ENCODE measurements around the gene FAN1.

FAN1 gene

DNA sequence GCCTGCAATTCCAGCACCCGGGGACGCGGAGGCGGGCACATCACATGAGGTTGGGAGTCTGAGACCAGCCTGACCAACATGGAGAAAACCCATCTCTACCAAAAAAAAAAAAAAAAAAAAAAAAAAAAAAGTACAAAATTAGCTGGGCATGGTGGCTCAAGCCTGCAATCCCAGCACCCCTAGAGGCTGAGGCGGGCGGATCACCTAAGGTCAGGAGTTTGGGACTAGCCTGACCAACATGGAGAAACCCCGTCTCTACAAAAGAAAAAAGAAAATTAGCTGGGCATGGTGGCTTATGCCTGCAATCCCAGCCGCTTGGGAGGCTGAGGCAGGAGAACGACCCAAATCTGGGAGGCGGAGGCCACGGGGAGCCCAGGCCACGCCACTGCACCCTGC is 7.5 kb upstream of the FAN1 start:
- H2BK5ac ChIP-seq (ENCODE audit: low read length), result no peak overlapping the region
- no peak overlapping the region for H3K9ac ChIP-seq (ENCODE audit: low read depth, low read length, poor library complexity)
- H2AK5ac ChIP-seq (ENCODE audit: low read depth, low read length), result no peak overlapping the region
- H3K4me1 ChIP-seq (ENCODE audit: control insufficient read depth in 2 of 2, insufficient read depth in 1 of 2, low read depth in 1 of 2, low read length in 2 of 2), result peaks cover 0 to 8% of the 10 kb centered on the region in 2 donors
- H3K4me2 ChIP-seq (ENCODE audit: insufficient read depth, low read length, poor library complexity, severe bottlenecking), result no peak overlapping the region
- no peak overlapping the region for H3K23ac ChIP-seq (ENCODE audit: low read depth, low read length, poor library complexity)
- H3K27ac ChIP-seq (replicated peaks; ENCODE audit: low read length), result no peak overlapping the region
- no peak overlapping the region for H3K4ac ChIP-seq (ENCODE audit: low read length)
- H2BK120ac ChIP-seq (ENCODE audit: low read depth, low read length), result no peak overlapping the region
- DNase-seq (ENCODE audit: low spot score), result no peak
- no peak overlapping the region for H4K8ac ChIP-seq (ENCODE audit: low read depth, low read length)
- H3K27me3 ChIP-seq (ENCODE audit: control insufficient read depth in 3 of 3, insufficient read depth in 3 of 3, low read depth in 1 of 3, low read length in 3 of 3), result no peaks in the 10 kb centered on the region
- WGBS, 2 donors (ENCODE audit: extremely low coverage in 2 of 2, insufficient read length in 2 of 2, insufficient replicate concordance in 1 of 2), result no CpG with 5 or more reads among the region's 12 CpGs
- H3K79me1 ChIP-seq (ENCODE audit: low read depth, low read length), result no peaks in the 10 kb centered on the region
- no peaks in the 10 kb centered on the region for H3K36me3 ChIP-seq (replicated peaks in 1 of 2; ENCODE audit: control insufficient read depth in 2 of 2, insufficient read depth in 2 of 2, low read length in 2 of 2)
- H2BK15ac ChIP-seq (ENCODE audit: low read length), result no peak overlapping the region
- no peak overlapping the region for H3K18ac ChIP-seq (ENCODE audit: low read length)
- no peak overlapping the region for H2AFZ ChIP-seq (ENCODE audit: low read length)
- no peak overlapping the region for H2BK12ac ChIP-seq (ENCODE audit: low read length)
- no peaks in the 10 kb centered on the region for H3K9me3 ChIP-seq (replicated peaks in 1 of 2; ENCODE audit: control insufficient read depth in 2 of 2, insufficient read depth in 1 of 2, low read depth in 1 of 2, low read length in 2 of 2)
- H4K91ac ChIP-seq (ENCODE audit: low read depth, low read length, poor library complexity), result no peak overlapping the region
- no peak overlapping the region for H3K14ac ChIP-seq (ENCODE audit: low read length)
- no peak overlapping the region for H3K4me3 ChIP-seq (ENCODE audit: low read length in 2 of 2)

DNA sequence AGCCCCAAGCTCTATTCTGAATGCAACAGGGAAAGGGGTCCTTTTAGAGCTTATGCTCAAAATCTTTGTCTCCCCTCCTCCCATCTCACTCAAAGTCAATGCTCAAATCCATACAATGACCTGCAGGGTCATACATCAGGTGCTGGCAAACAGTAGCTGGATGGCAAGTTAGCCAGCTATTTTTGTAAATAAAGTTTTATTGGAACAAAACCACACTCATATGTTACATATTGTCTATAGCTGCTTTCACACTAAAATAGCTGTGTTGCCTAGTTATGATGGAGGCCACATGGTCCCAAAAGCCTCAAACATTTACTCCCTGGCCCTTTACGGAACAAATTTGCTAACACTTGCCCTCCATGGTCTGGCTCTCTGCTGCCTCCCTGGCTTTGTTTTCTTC is 1.8 kb upstream of the FAN1 start:
- H3K14ac ChIP-seq (ENCODE audit: low read length), result no peak overlapping the region
- H2AFZ ChIP-seq (ENCODE audit: low read length), result no peak overlapping the region
- no peak overlapping the region for H2BK5ac ChIP-seq (ENCODE audit: low read length)
- no peak overlapping the region for H2BK15ac ChIP-seq (ENCODE audit: low read length)
- H3K79me1 ChIP-seq (ENCODE audit: low read depth, low read length), result no peaks in the 10 kb centered on the region
- H3K36me3 ChIP-seq (replicated peaks in 1 of 2; ENCODE audit: control insufficient read depth in 2 of 2, insufficient read depth in 2 of 2, low read length in 2 of 2), result peaks cover 0 to 8% of the 10 kb centered on the region in 2 donors
- H3K9me3 ChIP-seq (replicated peaks in 1 of 2; ENCODE audit: control insufficient read depth in 2 of 2, insufficient read depth in 1 of 2, low read depth in 1 of 2, low read length in 2 of 2), result no peaks in the 10 kb centered on the region
- no CpG with 5 or more reads among the region's 1 CpG for WGBS, 2 donors (ENCODE audit: extremely low coverage in 2 of 2, insufficient read length in 2 of 2, insufficient replicate concordance in 1 of 2)
- no peaks in the 10 kb centered on the region for H3K27me3 ChIP-seq (ENCODE audit: control insufficient read depth in 3 of 3, insufficient read depth in 3 of 3, low read depth in 1 of 3, low read length in 3 of 3)
- no peak overlapping the region for H3K4me3 ChIP-seq (ENCODE audit: low read length in 2 of 2)
- H3K4me1 ChIP-seq (ENCODE audit: control insufficient read depth in 2 of 2, insufficient read depth in 1 of 2, low read depth in 1 of 2, low read length in 2 of 2), result no peaks in the 10 kb centered on the region
- no peak overlapping the region for H3K18ac ChIP-seq (ENCODE audit: low read length)
- H2BK120ac ChIP-seq (ENCODE audit: low read depth, low read length), result no peak overlapping the region
- H4K8ac ChIP-seq (ENCODE audit: low read depth, low read length), result no peak overlapping the region
- no peak overlapping the region for H4K91ac ChIP-seq (ENCODE audit: low read depth, low read length, poor library complexity)
- DNase-seq (ENCODE audit: low spot score), result no peak
- H3K4ac ChIP-seq (ENCODE audit: low read length), result no peak overlapping the region
- no peak overlapping the region for H3K4me2 ChIP-seq (ENCODE audit: insufficient read depth, low read length, poor library complexity, severe bottlenecking)
- no peak overlapping the region for H3K9ac ChIP-seq (ENCODE audit: low read depth, low read length, poor library complexity)
- no peak overlapping the region for H3K27ac ChIP-seq (replicated peaks; ENCODE audit: low read length)
- no peak overlapping the region for H2AK5ac ChIP-seq (ENCODE audit: low read depth, low read length)
- H2BK12ac ChIP-seq (ENCODE audit: low read length), result no peak overlapping the region
- H3K23ac ChIP-seq (ENCODE audit: low read depth, low read length, poor library complexity), result no peak overlapping the region

DNA sequence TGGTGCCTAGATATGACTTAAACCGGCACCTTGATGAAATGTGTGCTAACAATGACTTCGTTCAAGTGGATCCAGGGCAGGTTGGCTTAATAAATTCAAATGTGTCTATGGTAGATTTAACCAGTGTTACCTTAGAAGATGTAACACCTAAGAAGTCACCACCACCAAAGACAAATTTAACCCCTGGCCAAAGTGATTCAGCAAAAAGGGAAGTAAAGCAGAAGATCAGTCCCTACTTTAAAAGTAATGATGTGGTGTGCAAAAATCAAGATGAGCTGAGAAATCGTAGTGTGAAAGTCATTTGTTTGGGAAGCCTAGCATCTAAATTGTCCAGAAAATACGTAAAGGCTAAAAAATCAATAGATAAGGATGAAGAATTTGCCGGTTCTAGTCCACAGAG is 1.1 kb downstream of the FAN1 start:
- Histone ChIP-seq H3K79me1 (ENCODE audit: low read depth, low read length) (no peaks in the 10 kb centered on the region), H3K14ac (ENCODE audit: low read length) (no peak overlapping the region)

GRCh38 chr15:30905821-30906220 is 2.1 kb downstream of the FAN1 start:
- H3K27me3 ChIP-seq (ENCODE audit: control insufficient read depth in 3 of 3, insufficient read depth in 3 of 3, low read depth in 1 of 3, low read length in 3 of 3), result no peaks in the 10 kb centered on the region

More for the DNA sequence above, 1.1 kb downstream of the FAN1 start:
- Histone ChIP-seq H3K4me1 (ENCODE audit: control insufficient read depth in 2 of 2, insufficient read depth in 1 of 2, low read depth in 1 of 2, low read length in 2 of 2) (no peaks in the 10 kb centered on the region), H2BK12ac (ENCODE audit: low read length) (no peak overlapping the region), H3K9ac (ENCODE audit: low read depth, low read length, poor library complexity) (no peak overlapping the region), H4K8ac (ENCODE audit: low read depth, low read length) (no peak overlapping the region), H3K4ac (ENCODE audit: low read length) (no peak overlapping the region), H3K27me3 (ENCODE audit: control insufficient read depth in 3 of 3, insufficient read depth in 3 of 3, low read depth in 1 of 3, low read length in 3 of 3) (no peaks in the 10 kb centered on the region), H3K18ac (ENCODE audit: low read length) (no peak overlapping the region), H2BK15ac (ENCODE audit: low read length) (no peak overlapping the region), H2BK120ac (ENCODE audit: low read depth, low read length) (no peak overlapping the region), H3K4me3 (ENCODE audit: low read length in 2 of 2) (peak overlapping the region in 1 of 2 donors; percentile 80), H4K91ac (ENCODE audit: low read depth, low read length, poor library complexity) (no peak overlapping the region), H2BK5ac (ENCODE audit: low read length) (no peak overlapping the region), H3K23ac (ENCODE audit: low read depth, low read length, poor library complexity) (no peak overlapping the region), H3K27ac (replicated peaks; ENCODE audit: low read length) (no peak overlapping the region), H3K36me3 (replicated peaks in 1 of 2; ENCODE audit: control insufficient read depth in 2 of 2, insufficient read depth in 2 of 2, low read length in 2 of 2) (peaks cover 5 to 29% of the 10 kb centered on the region in 2 donors), H2AK5ac (ENCODE audit: low read depth, low read length) (no peak overlapping the region), H2AFZ (ENCODE audit: low read length) (no peak overlapping the region), H3K4me2 (ENCODE audit: insufficient read depth, low read length, poor library complexity, severe bottlenecking) (no peak overlapping the region), H3K9me3 (replicated peaks in 1 of 2; ENCODE audit: control insufficient read depth in 2 of 2, insufficient read depth in 1 of 2, low read depth in 1 of 2, low read length in 2 of 2) (no peaks in the 10 kb centered on the region)
- DNase-seq (ENCODE audit: low spot score), result no peak
- WGBS, 2 donors (ENCODE audit: extremely low coverage in 2 of 2, insufficient read length in 2 of 2, insufficient replicate concordance in 1 of 2), result no CpG with 5 or more reads among the region's 5 CpGs

More at GRCh38 chr15:30905821-30906220, 2.1 kb downstream of the FAN1 start:
- WGBS, 2 donors (ENCODE audit: extremely low coverage in 2 of 2, insufficient read length in 2 of 2, insufficient replicate concordance in 1 of 2), result no CpG with 5 or more reads among the region's 5 CpGs
- Histone ChIP-seq H3K23ac (ENCODE audit: low read depth, low read length, poor library complexity) (no peak overlapping the region), H3K9ac (ENCODE audit: low read depth, low read length, poor library complexity) (no peak overlapping the region), H3K14ac (ENCODE audit: low read length) (no peak overlapping the region), H2BK5ac (ENCODE audit: low read length) (no peak overlapping the region), H2BK12ac (ENCODE audit: low read length) (no peak overlapping the region), H2AK5ac (ENCODE audit: low read depth, low read length) (no peak overlapping the region), H3K18ac (ENCODE audit: low read length) (no peak overlapping the region), H2AFZ (ENCODE audit: low read length) (no peak overlapping the region), H3K4ac (ENCODE audit: low read length) (no peak overlapping the region), H2BK15ac (ENCODE audit: low read length) (no peak overlapping the region), H3K4me3 (ENCODE audit: low read length in 2 of 2) (no peak overlapping the region), H3K27ac (replicated peaks; ENCODE audit: low read length) (no peak overlapping the region), H3K9me3 (replicated peaks in 1 of 2; ENCODE audit: control insufficient read depth in 2 of 2, insufficient read depth in 1 of 2, low read depth in 1 of 2, low read length in 2 of 2) (no peaks in the 10 kb centered on the region), H3K79me1 (ENCODE audit: low read depth, low read length) (no peaks in the 10 kb centered on the region), H3K36me3 (replicated peaks in 1 of 2; ENCODE audit: control insufficient read depth in 2 of 2, insufficient read depth in 2 of 2, low read length in 2 of 2) (peaks cover 7 to 39% of the 10 kb centered on the region in 2 donors), H4K8ac (ENCODE audit: low read depth, low read length) (no peak overlapping the region), H2BK120ac (ENCODE audit: low read depth, low read length) (no peak overlapping the region), H3K4me2 (ENCODE audit: insufficient read depth, low read length, poor library complexity, severe bottlenecking) (no peak overlapping the region), H4K91ac (ENCODE audit: low read depth, low read length, poor library complexity) (no peak overlapping the region), H3K4me1 (ENCODE audit: control insufficient read depth in 2 of 2, insufficient read depth in 1 of 2, low read depth in 1 of 2, low read length in 2 of 2) (no peaks in the 10 kb centered on the region)
- no peak for DNase-seq (ENCODE audit: low spot score)
